Astrocyte (in vitro differentiated cells and primary cell): ENCODE results near the gene UBE2G1. TPM values are rescaled to one million over a fixed set of nuclear protein-coding genes. Genes with fewer than 3 reads are reported as not detected.

ENCODE experiments used
- DNase-seq: peaks from one replicate; pipeline ENCODE4 v3.0.0-alpha.2; 2010; ENCODE audit warnings: low read depth
- FAIRE-seq: peaks from 2 replicates; lab custom pipeline; 2011; peaks lifted over from hg19 to GRCh38; lab: Jason Lieb, UNC
- H2AFZ ChIP-seq: 2 replicates; pipeline ENCODE4 v1.6.0; 2012; ENCODE audit warnings: low read depth, low read length, inconsistent platforms
- H3K27ac ChIP-seq: 2 replicates; pipeline ENCODE4 v1.5.1; 2011; ENCODE audit warnings: low read depth, low read length, inconsistent platforms
- H3K27me3 ChIP-seq: 2 replicates; pipeline ENCODE4 v1.6.0; 2011; ENCODE audit warnings: low read length, inconsistent platforms; ENCODE audit not compliant: insufficient read depth
- H3K36me3 ChIP-seq: 2 replicates; pipeline ENCODE4 v1.5.1; 2011; ENCODE audit warnings: low read length, inconsistent platforms; ENCODE audit not compliant: insufficient read depth
- H3K4me1 ChIP-seq: 2 replicates; pipeline ENCODE4 v1.5.1; 2011; ENCODE audit warnings: low read length, inconsistent platforms; ENCODE audit not compliant: insufficient read depth
- H3K4me2 ChIP-seq: 2 replicates; pipeline ENCODE4 v1.6.0; 2012; ENCODE audit warnings: low read length, inconsistent platforms
- H3K4me3 ChIP-seq: 2 replicates; pipeline ENCODE4 v1.5.1; 2011; ENCODE audit warnings: low read depth, mild to moderate bottlenecking, low read length, inconsistent platforms; ENCODE audit not compliant: insufficient read depth
- H3K79me2 ChIP-seq: 2 replicates; pipeline ENCODE4 v1.6.0; 2012; ENCODE audit warnings: mild to moderate bottlenecking, low read length, inconsistent platforms; ENCODE audit not compliant: insufficient read depth
- H3K9ac ChIP-seq: 2 replicates; pipeline ENCODE4 v1.6.0; 2012; ENCODE audit warnings: mild to moderate bottlenecking, low read length, inconsistent platforms
- H3K9me3 ChIP-seq: 2 replicates; pipeline ENCODE4 v1.5.1; 2012; ENCODE audit warnings: low read depth, mild to moderate bottlenecking, low read length, inconsistent platforms; ENCODE audit not compliant: insufficient read depth
- H4K20me1 ChIP-seq: 2 replicates; pipeline ENCODE4 v1.6.0; 2012; ENCODE audit warnings: low read length, inconsistent platforms; ENCODE audit not compliant: insufficient read depth
- H3K27ac Mint-ChIP-seq: one replicate; pipeline ENCODE4 v1.8.0; 2021; ENCODE audit warnings: mild to moderate bottlenecking, mixed read lengths; ENCODE audit not compliant: unreplicated experiment
- H3K27me3 Mint-ChIP-seq: one replicate; pipeline ENCODE4 v1.8.0; 2021; ENCODE audit warnings: low read depth, mixed read lengths; ENCODE audit not compliant: unreplicated experiment
- H3K36me3 Mint-ChIP-seq: one replicate; pipeline ENCODE4 v1.8.0; 2021; ENCODE audit warnings: low read depth, mixed read lengths; ENCODE audit not compliant: unreplicated experiment
- H3K4me1 Mint-ChIP-seq: one replicate; pipeline ENCODE4 v1.8.0; 2021; ENCODE audit warnings: low read depth, mixed read lengths; ENCODE audit not compliant: unreplicated experiment
- H3K4me3 Mint-ChIP-seq: one replicate; pipeline ENCODE4 v1.8.0; 2021; ENCODE audit warnings: mild to moderate bottlenecking, moderate library complexity, mixed read lengths; ENCODE audit not compliant: unreplicated experiment
- H3K9me3 Mint-ChIP-seq: one replicate; pipeline ENCODE4 v1.8.0; 2021; ENCODE audit warnings: mild to moderate bottlenecking, mixed read lengths; ENCODE audit not compliant: unreplicated experiment
- CTCF ChIP-seq: IDR thresholded peaks from 2 replicates; pipeline ENCODE4 v1.5.1; 2011; ENCODE audit warnings: low read depth, mild to moderate bottlenecking, inconsistent platforms, low read length, moderate library complexity; ENCODE audit not compliant: insufficient read depth
- EZH2 ChIP-seq: IDR thresholded peaks from 2 replicates; pipeline ENCODE4 v1.6.1; 2012; ENCODE audit warnings: mild to moderate bottlenecking, low read length, inconsistent platforms; ENCODE audit not compliant: insufficient read depth
- total RNA-seq: library from RNA; stranded (reverse); gene quantifications from 2 replicates; pipeline ENCODE4 v1.2.1, GENCODE V29; 2021

Gene UBE2G1
- total RNA-seq, 1 donor from 2014 or later, result 123 TPM

GRCh38 chr17:4272213-4272971 lies 94.1 kb downstream of the UBE2G1 start:
- H3K9me3 ChIP-seq, result no peaks in the 10 kb centered on the region
- no peaks in the 10 kb centered on the region for H3K27me3 ChIP-seq
- Mint-ChIP-seq H3K27me3 (no peaks in the 10 kb centered on the region), H3K4me1 (peaks cover 5% of the 10 kb centered on the region), H3K9me3 (no peaks in the 10 kb centered on the region), H3K36me3 (peaks cover 6% of the 10 kb centered on the region), H3K27ac (no peak overlapping the region), H3K4me3 (no peak overlapping the region)
- no peak overlapping the region for H3K9ac ChIP-seq
- H3K79me2 ChIP-seq, result peaks cover 36% of the 10 kb centered on the region
- peaks cover 40% of the 10 kb centered on the region for H4K20me1 ChIP-seq
- no peak for TF ChIP-seq EZH2
- TF ChIP-seq CTCF, result no peak
- no peak overlapping the region for H3K4me2 ChIP-seq
- no peak overlapping the region for H2AFZ ChIP-seq
- FAIRE-seq (no peak), DNase-seq (no peak)
- H3K36me3 ChIP-seq, result peaks cover 25% of the 10 kb centered on the region
- no peak overlapping the region for H3K4me3 ChIP-seq
- H3K4me1 ChIP-seq, result no peaks in the 10 kb centered on the region
- no peak overlapping the region for H3K27ac ChIP-seq

GRCh38 chr17:4270736-4271135 lies 95.7 kb downstream of the UBE2G1 start:
- Histone ChIP-seq H2AFZ (no peak overlapping the region), H3K4me3 (no peak overlapping the region), H3K79me2 (peaks cover 22% of the 10 kb centered on the region), H3K36me3 (peaks cover 25% of the 10 kb centered on the region), H3K4me1 (no peaks in the 10 kb centered on the region), H3K9ac (no peak overlapping the region), H3K9me3 (no peaks in the 10 kb centered on the region), H3K27me3 (no peaks in the 10 kb centered on the region), H3K27ac (no peak overlapping the region), H3K4me2 (no peak overlapping the region), H4K20me1 (peaks cover 24% of the 10 kb centered on the region)
- H3K4me3 Mint-ChIP-seq, result no peak overlapping the region
- H3K9me3 Mint-ChIP-seq, result no peaks in the 10 kb centered on the region
- H3K27ac Mint-ChIP-seq, result no peak overlapping the region
- H3K4me1 Mint-ChIP-seq, result no peaks in the 10 kb centered on the region
- DNase-seq (no peak), FAIRE-seq (no peak)
- TF ChIP-seq CTCF (no peak), EZH2 (no peak)
- H3K27me3 Mint-ChIP-seq, result no peaks in the 10 kb centered on the region
- peaks cover 4% of the 10 kb centered on the region for H3K36me3 Mint-ChIP-seq

- no peak overlapping the region for H3K4me3 Mint-ChIP-seq
- DNase-seq, result no peak
- H3K36me3 Mint-ChIP-seq, result peaks cover 6% of the 10 kb centered on the region
Measured at GRCh38 chr17:4269915-4270314, 96.6 kb downstream of the UBE2G1 start.

More at GRCh38 chr17:4269915-4270314, 96.6 kb downstream of the UBE2G1 start:
- H3K4me3 ChIP-seq, result no peak overlapping the region
- H2AFZ ChIP-seq, result no peak overlapping the region
- H3K27ac ChIP-seq, result no peak overlapping the region
- Mint-ChIP-seq H3K27me3 (no peaks in the 10 kb centered on the region), H3K9me3 (no peaks in the 10 kb centered on the region), H3K27ac (no peak overlapping the region), H3K4me1 (no peaks in the 10 kb centered on the region)
- no peaks in the 10 kb centered on the region for H3K4me1 ChIP-seq
- FAIRE-seq, result no peak
- H3K79me2 ChIP-seq, result peaks cover 15% of the 10 kb centered on the region
- TF ChIP-seq EZH2 (no peak), CTCF (no peak)
- H3K4me2 ChIP-seq, result no peak overlapping the region
- no peaks in the 10 kb centered on the region for H3K9me3 ChIP-seq
- H4K20me1 ChIP-seq, result peaks cover 20% of the 10 kb centered on the region
- H3K9ac ChIP-seq, result no peak overlapping the region
- H3K27me3 ChIP-seq, result no peaks in the 10 kb centered on the region
- H3K36me3 ChIP-seq, result peaks cover 25% of the 10 kb centered on the region
